NCI-H748 (cell line): ENCODE data around the gene ZNF474.

Experiments
- DNase-seq: peaks from one replicate; lab custom pipeline; 2025; ENCODE audit not compliant: unreplicated experiment; lab: John Stamatoyannopoulos, UW

The ZNF474 gene

DNA sequence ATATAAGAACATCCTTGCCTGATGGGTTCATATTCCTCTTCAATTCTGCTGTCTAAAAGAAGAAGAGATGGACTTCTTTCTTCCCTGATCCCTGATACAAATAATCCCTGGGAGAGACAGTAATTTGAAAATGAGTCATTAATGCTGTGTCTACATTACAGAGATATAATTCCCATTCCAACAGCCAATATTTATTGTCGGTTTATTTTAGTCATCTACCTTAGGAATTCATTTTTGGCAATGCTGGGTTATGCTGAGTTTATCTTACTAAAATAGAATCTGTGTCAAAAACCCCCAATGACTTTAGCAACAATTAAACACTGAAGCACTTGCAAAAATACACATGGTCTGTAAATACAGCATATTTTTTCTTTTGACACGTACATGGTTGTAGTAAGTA is 23.9 kb downstream of the ZNF474 start:
- DNase-seq, result no peak

DNA sequence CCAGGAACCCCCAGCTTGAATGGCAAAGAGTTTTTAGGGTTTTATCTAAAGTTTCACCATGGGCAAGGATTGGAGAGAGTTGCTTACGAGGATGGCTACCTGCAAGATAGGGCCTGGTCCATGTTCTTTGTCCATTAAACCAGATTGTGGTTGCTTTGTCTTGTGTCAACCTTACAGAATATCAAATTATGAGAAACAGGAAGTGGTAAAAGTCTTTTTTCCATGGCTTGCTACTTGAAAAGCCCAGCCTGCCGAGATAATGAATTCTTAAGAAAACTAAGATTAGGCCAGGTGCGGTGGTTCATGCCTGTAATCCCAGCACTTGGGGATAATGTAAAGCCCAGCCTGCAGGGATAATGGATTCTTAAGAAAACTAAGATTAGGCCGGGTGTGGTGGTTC is 24.4 kb downstream of the ZNF474 start:
- DNase-seq, result no peak

DNA sequence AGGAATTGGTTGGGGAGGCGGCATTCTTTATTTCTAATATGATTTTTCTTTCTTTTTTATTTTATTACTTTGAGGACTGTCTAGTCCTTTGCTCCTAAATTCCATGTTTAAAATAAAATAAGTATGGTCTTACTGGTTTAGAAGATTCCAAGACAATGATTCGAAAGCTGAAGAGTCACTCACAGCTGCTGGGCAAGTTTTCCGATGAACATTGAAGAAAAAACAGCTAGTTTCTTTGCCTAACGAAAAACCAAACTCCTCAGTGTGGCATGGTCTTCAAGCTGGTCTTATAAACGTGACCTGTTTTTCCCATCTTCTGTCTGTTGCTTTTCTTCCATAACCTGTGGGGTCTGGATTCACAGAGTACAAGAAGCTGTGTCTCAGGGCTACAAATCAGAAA is 25.1 kb downstream of the ZNF474 start:
- DNase-seq, result no peak

DNA sequence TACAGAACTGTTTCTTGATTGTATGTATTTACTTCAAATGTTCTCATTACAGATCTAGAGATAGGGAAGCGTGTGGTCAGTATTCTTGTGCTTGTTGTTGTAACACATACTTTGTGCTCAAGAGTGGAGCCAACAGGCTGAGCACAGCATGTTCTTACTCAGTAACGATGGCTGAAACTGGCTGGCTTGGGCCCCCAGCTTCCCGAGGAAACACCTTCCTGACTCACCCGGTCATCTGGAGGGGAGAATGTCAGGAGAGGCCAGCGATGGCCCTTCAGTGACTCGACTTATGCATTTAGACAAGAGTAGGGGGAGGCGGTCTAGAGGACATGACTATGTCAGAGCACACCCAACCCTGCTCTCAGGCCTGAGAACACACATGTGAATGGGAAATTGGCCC is 25.6 kb downstream of the ZNF474 start:
- no peak for DNase-seq

DNA sequence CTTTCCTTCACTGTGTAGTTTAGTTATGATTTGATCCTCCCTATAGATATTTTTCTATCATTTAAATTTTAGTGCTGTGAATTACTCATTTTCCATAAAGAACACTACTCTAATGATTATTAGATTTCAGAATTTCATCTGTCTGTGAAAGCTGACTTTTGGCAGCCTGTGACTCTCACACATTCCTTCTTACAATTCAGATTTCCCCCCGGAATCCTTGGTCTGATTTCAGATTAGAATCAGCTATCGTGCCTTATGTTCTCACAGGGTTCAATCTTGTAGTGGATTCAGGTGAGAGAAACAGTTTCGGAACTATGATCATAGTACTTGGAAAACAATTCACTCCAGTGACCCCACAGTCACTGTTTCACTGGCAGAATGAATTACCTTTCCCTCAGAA is 26.2 kb downstream of the ZNF474 start:
- no peak for DNase-seq

DNA sequence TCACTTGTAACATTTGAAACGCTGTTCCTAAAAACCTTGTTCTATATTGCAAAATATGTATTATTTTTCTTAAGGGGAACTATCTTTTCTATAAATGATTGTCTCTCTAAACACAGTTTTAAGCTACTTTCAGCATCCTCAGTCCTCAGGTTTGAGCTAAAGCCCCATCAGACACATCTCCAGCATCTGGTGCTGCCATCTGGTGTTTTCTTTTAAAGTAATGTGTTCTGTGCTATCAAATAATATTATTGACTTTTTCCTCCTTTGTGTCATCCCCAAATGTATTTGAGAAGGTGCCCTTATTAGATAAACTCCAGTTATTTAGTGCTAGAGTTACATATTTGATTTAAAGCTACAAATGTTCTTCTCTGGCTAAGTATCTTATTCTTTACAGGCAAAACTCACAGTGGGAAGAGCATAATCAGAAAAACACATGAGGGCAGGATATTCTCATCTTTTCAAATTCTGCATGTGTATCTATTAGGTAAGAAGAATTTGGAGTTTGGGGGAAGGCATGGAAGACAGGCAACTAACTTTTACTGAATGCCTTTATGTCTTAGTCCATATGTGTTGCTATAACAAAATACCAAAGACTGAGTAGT is 27.5 kb downstream of the ZNF474 start:
- DNase-seq, result peak; percentile 36

DNA sequence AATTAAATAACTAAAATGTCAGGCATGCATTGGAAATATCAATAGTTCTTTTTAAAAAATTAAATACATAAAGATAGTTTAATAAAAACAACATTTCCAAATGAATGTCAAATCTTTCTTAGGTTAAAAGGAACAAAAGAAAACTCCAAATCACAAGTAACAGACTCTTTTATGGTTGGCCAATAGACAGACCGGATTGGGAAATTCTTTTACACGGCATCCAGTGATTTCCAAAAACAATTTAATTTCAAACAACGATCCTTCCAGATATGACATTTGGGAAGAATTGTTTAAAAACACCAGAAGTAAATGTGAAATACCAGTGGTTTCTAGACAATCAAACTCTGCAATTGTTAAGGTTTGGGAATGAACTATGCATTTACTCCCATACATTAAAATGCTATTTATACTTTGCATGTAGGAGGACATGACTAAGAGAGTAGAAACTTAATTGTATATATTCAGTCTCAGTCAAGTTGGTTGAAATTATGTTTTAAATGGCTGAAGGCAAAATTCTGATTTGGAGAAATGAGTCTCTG is 32.8 kb downstream of the ZNF474 start:
- DNase-seq, result no peak

DNA sequence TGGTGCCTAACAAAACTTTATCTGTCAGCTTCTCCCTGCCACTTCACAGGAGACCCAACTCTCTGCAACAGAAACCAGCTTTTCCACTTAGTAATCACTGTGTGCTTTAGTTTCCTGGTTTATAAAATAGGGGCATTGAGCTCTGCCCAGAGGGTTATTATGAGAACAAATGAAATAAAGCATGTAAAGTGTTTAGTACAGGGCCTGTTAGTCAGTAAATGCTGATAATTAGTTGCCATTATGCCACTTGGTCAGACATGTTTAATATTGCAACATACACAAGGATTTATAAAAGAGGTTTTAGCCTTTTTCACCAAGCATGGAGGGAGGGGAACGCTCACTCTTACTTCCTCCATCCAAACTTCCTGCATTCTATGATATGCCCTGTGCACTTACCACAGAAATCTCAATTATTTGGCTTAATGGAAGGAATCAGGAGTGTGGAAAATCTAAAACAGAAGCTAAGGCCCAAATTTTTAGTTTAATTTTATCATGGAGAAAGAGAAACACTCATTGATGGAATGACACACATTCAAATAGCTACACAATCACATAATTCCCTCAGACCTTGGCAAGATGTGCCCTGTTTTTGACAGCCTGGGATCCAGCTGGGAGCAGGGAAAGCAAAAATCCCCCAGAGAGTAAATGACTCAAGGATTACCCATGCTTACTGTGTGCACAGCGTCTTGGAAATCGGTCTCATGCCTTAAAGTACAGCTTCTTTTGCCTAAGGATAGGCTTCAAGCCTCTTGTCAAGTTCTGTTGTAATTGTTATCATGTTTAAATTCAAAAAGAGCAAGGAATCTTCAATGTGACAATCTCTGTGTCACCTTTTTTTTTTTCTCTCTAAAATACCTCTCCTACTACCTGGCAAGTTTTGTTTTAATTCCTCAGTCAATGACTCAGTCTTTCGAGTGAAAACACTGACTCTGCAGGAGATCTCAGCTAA is 34.0 kb downstream of the ZNF474 start:
- peak; percentile 24 for DNase-seq

DNA sequence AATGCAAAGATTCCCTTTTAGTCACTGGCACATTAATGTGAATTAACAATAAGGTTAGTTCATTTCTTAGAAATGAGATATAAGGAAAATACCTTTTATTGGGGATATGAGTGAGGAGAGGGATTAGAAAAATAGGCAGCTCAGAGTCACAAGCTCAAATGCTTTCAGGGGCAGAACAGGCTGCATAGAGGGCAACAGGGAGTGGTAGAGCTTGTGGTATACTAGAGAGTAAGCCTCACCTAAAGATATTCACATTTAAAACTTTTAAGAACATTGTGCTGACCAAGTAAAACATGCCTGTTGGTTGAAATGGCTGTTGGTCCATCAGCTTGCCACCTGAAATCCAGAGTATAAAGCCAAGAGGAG is 34.7 kb downstream of the ZNF474 start:
- no peak for DNase-seq

DNA sequence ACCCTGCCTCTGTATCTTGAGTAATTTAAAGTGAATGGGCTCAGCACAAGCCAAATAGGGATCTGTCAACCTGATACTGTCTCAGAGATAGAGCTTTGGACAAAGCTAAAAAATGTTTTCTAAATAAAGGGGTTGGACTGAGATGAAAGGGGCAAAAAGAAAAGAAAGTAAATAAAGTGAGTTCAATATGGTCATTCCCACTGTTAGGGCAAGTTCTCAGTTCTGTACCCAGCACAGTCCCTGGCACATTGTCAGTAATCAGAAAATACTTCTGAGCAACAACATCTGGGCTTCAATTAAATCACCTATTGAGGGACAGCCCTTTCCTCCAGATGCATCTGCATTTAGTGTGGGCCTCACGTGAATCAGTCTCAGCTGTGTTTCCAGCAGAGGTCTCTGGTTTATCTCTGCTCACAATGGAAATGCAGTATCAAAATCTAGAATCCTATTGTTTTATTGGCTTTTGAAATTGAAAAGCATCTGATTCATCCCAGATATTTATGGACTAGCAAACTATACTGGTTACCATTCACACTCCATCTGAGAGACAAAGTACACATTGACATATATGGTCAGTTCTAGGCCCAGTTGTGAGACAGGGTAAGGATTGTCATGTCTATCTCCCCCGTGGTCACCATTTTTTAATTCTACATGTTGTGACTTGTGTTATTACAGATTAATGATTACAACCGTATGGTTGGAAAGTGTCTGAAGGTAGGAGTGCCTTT is 35.6 kb downstream of the ZNF474 start:
- no peak for DNase-seq

DNA sequence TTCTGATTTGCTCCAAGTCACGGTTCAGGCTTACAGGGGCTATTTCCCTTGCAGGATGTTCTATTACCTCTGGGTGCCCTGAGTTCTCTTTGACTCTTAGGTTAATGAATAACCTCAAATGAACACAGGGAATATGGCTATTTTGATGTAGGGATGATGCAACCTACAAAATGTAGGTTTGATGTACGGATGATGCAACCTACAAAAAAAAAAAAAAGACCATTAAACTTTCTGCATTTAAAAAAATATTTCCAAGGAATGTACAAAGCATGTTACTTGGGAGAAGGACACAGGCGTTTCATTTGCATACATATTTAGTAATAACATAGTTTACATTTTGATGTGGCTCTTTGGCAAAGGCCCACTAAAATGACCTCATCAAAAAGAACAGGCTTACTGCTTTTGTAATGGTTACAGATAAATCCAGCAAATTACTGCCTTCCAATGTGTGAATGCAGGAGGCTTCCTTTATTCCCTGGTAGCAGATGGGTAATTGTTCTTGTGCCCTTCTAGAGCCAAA is 36.3 kb downstream of the ZNF474 start:
- no peak for DNase-seq

DNA sequence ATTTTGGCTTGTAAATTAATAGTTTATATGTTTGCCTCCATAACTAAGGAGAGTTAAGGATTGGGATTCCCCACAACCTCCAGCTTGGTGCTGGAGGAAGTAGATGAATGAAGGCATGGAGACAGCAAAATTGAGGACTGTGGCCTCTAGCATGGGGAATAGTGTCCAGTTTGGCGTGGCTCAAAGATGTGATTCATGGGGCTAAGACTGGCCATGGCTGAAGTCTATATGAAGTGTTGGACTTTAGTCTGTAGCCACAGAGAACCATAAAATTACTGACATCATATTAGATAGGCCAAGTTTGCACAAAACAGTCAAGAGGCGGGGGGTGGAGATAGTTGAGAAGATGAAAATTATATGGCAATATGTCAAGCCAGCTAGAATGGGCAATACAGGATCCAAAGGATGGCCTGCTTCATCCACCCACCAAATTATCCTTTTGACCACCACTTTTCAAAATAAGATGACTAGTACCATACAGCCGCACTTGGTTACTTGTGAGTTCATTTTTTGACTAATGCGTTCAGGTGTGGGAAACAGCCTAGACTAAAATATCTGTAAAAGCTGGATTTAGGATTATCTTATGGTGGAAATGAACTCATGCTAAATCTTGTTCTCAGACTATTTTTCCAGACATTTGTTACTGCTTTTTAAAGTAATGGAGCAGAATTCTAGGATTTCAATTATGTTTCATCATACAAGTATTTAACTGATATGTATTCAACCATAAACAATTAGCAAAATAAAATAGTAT is 40.2 kb downstream of the ZNF474 start:
- no peak for DNase-seq

DNA sequence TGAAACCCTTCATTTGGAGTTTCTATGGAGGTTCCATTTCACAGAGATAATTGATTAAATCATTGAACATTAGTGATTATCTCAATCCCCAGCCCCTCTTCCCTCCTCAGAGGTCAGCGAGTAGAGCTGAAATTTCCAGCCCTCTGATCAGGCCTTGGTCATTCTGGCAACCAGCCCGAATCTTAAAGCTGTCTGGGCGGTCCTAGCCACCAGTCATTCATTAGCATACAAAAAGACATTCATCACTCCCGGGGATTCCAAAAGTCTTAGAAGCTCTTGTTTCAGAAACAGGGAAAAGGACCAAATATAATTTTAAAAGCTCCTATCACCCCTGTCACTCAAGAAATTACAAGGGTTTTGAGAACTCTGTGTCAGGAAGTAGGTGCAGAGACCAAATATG is 41.3 kb downstream of the ZNF474 start:
- DNase-seq, result no peak

DNA sequence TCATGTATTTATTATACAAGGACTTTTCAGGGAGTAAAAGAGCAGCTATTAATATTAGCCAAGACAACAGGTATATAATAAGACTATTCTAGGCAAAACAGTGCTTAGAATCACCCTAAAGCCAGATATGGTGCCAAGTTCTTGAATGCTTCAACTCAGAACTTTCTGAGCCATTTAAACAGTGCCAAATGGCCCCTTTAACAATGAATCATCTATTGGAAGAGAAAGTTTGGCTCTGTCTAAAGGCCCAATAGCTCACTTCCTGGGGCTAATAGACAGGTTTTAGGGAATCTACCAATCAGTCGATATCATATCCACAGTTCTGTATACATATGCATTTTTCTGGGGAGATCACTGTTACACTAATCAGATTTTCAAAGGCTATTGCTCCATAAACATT is 42.9 kb downstream of the ZNF474 start:
- no peak for DNase-seq

DNA sequence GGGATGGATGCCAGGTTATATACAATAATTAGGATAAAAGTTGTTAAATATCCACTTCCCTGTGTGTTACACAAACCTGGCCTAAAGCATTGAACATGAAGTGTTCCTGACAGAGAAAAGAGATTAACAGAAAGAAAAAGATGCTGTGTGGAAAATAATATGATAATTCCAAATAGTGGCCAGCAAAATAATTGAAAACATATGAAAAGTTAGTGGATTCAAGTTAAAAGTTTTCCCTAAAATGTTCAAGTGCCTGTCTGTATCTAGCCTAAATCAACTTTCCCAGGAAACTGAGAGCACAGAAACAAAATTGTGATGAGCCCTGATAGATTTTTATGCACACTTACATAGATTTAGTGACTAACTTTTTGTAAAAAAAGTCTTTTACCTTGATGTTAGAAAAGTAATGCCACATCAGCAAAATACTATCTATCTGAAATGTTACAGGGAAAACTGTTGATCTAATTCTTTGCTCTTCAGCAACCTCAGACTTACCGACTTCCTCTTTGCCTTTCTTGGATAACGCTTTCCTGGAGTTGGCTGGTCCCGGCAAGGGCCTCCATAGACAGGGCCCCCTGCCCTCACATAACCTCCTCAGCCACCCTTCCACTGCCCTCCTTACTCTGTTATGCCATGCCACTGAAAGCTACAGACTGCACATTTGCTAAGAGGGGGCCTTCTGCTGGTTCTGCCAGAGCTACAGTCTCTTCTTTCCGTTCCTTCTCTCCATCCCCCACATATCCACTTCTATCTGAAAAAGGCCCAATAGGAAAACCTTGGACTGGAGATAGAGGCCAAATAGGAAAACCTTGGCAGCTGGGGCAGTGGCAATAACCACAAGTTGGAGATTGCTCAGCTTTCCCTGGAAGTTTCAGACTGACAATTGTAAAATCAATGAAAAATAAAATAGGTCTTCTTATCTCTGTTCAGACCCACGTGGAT is 44.4 kb downstream of the ZNF474 start:
- no peak for DNase-seq

DNA sequence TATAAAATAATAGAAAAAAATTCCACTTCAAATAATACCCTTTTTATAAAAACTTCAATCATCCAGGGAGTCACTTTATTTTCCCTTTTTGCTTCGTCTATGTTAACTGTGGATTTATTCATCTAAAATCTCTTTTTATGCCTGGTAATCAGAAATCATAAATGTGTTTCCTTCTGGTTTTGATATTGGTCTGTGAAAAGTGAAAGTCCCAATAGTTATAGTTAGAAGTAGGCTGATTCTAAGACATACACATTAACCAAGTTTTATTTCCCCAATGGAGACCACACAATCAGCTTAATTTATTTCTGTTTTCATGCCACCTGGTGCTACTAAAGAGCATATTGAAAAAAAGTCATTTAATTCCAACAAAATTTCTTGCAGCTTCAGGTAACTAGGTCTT is 45.7 kb downstream of the ZNF474 start:
- no peak for DNase-seq

DNA sequence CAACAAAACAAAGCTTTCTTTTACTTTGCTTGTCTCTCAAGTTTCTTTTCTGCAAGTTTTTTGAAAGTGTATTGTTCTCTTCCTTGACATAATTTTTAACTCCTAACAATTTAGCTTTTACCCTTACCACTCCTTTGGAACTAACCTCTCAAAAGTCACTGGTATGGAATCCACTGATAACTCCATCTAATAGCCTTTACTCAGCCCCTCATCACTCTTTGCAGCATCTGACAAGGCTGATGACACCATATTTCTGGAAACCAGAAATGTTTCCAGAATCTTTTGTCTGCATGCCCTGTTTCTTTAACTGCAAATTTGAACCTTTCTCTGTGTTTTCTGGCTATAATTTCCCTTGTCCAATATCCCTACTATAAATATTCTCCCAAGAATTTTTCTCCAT is 46.5 kb downstream of the ZNF474 start:
- no peak for DNase-seq

DNA sequence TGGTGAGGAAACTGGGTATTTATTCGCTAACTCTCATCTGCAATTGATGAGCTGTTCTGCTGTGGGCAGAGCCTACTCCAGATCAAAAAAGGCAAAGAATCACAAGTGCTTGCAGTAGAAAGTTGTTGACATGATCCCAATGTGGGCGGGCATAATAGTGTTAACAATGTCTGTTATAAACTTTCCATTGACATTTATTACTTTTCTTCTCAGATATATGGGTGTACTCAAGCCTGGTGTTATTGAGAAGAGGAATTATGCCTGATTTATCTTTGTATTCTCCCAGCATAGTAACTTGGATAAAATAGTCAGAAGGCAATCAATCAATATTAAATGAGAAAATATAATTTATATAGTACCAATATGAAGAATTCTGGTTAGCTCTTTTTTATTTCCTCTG is 47.8 kb downstream of the ZNF474 start:
- no peak for DNase-seq

DNA sequence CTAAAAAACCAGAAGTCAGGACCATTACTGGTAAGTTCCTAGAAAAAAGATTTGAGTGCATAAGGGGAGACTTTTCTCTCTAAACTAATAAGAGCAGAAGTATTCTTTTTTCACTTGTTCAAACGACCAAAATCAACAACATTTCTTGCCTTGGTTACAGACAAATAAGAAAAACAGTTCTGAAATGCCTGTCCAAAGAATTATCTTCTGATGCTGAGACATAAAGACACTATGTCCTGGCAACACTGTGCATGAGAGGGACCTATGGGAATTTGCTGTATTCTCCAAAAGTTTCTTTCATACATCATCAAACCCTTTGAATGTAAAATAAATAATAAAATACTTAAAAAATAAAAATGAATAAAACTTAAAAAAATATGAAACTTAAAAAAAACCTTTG is 50.4 kb downstream of the ZNF474 start:
- no peak for DNase-seq
